ENCODE measurements around the gene EPN2. TPM values are rescaled to one million over a fixed set of nuclear protein-coding genes. Genes with fewer than 3 reads are reported as not detected.

The EPN2 gene
- total RNA-seq, 1 experiment from 2014 or later = 19.1 TPM

DNA sequence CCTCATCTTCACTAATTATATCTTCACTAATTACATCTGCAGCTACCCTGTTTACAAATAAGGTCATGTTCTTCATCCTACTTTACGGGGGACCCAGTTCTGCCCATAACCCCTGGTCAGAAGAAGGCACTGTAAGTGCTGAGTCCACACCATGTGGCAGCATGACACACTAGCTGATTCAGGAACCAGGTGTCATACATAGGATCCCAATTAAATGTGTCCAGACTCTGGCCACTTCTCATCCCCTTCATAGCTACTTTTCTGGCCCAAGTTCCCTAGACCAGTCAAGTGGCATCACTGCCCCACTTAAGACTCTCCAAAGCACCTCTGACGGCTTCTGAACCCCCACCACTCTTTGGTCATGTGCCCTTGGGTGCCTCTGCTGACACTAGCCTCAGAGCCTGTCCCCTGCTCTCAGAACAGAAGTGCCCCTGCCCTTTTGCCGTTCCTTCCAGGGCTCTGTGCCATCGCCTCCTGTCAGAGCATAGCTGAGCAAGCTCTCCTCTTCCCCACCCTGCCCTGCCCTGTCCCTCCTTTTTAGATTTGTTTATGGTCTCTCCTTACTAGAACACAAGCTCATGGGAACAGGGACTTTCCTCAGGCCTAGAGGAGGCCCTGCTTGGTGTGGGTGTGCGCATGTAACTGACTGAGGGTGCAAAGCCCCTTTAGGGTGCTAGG lies 64.2 kb downstream of the EPN2 start:
- in situ Hi-C loops (cut with HindIII; ENCODE audit: low pct_unique_long_range_greater_than_20kb, low sequenced_read_pairs) = no loop called here
- DNase-seq (ENCODE audit: low read depth) = no peak

DNA sequence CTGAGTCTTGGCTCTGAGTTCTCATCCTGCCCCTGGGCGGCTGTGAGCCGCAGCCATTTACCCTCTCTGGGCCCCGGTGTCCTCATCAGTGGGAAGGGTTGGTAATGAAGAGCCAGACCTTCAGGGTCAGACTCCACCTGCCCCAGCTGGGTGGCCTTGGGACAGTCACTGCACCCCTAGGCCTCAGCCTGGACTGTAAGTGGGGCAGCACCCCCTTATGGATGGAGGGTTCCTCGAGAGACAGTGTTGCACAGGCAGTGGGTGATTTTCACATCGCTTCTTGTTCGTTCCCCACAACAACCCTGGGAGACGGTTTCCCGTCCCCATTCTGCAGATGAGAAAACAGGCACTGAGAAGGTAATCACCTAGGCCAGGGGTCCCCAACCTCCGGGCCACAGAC lies 64.8 kb downstream of the EPN2 start:
- in situ Hi-C loops (cut with HindIII; ENCODE audit: low pct_unique_long_range_greater_than_20kb, low sequenced_read_pairs) = no loop called here
- DNase-seq (ENCODE audit: low read depth) = no peak

DNA sequence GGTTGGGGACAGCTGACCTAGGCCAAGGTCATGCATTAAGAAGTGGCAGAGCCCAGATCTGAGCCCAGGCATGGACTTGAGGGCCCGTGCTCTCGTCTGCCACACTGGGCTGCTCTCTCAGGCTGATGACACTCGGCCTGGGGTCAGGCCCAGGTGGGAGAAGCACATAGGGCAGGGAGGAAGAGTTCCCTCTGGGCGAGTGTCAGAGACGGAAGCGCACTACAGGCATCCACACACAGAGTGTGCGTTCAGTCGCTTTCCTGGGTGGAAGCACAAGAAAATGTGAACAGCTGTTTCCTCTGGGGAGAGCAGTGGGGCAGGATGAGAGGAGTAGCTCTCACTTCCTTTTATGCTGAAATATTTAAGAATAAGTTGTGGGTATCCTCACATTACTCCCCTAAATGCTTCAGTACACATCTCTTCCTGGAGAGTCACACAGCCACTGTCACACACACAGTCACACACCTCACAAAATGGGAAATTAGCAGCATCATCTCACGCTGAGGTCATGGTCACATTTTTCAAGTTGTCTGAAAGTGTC lies 65.7 kb downstream of the EPN2 start:
- in situ Hi-C loops (cut with HindIII; ENCODE audit: low pct_unique_long_range_greater_than_20kb, low sequenced_read_pairs) = no loop called here

DNA sequence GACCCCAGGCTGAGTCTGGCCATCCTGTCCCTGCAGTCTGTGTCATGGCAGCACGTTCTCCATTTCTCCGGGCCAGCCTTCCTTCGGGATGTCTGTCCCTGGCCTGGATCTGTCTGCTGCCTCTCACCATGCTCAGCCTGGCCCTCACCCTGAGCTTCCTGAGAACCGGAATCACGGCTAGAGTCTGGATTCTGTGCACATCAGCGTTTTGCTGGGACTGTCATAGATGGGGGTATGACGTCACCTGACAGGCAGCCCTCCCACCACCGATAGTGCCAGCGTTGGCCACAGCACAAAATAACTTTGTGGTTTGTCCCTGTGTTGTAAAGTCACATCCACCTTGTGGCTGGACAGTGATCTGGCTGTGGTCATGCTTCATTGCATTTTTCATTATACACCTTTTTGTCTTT lies 66.2 kb downstream of the EPN2 start:
- peak; percentile 41 for DNase-seq (ENCODE audit: low read depth)
- in situ Hi-C loops (cut with HindIII; ENCODE audit: low pct_unique_long_range_greater_than_20kb, low sequenced_read_pairs) = no loop called here

More for the DNA sequence above, 65.7 kb downstream of the EPN2 start:
- DNase-seq (ENCODE audit: low read depth) = no peak

DNA sequence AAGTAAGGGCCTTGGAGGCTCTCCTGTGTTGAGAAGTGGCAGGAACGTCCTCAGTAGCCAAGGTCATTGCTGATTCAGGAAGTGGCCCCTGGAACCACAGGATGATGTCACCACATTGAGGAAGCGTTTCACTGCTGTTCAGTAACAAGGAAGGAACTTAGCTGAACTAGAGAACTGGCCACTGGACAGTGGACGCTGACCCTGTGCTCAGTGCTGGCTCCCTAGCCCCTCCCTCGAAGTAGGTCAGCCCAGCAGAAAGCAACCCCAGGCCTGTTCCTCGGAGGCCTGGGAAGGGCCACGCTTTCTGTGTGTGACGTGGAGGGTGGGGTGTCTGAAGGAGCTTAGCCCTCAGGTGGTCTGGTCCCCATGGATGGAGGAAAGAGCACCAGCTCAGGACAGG lies 67.0 kb downstream of the EPN2 start:
- DNase-seq (ENCODE audit: low read depth) = no peak

DNA sequence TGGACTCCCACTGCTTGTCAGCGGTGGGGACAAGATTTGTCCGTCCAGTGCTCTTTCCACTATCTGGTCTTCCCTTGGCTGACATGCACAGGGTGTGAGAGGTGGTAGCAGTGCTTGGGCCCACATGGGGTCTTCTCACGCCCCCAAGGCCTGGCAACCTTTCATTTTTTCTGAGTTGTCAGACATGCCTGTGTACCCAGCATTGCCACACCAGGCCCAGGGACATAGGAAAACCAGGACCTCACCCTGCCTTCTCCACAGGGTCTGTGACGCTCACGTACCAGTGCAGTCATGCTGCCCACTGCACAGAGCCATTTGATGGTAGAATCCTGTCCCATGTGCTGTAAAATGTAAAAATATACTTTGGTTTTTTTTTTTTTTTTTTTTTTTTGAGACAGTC lies 67.6 kb downstream of the EPN2 start:
- in situ Hi-C loops (cut with HindIII; ENCODE audit: low pct_unique_long_range_greater_than_20kb, low sequenced_read_pairs) = no loop called here
- no peak for DNase-seq (ENCODE audit: low read depth)

More for the DNA sequence above, 67.0 kb downstream of the EPN2 start:
- in situ Hi-C loops (cut with HindIII; ENCODE audit: low pct_unique_long_range_greater_than_20kb, low sequenced_read_pairs) = no loop called here

DNA sequence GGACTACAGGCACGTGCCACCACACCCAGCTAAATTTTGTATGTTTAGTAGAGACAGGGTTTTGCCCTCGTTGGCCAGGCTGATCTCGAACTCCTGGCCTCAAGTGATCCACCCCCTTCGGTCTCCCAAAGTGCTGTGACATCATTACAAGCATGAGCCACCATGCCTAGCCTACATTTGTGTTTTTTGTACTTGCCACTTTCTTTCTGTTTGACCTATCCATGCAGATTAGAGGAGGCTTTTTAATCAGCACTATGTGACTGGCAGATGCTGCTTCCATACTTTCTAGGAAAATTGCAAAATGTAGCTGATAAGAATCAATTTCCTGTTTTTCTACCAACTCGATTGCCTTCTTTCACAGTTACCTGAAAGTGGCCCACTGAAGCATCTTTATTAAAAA lies 68.1 kb downstream of the EPN2 start:
- no peak for DNase-seq (ENCODE audit: low read depth)
- in situ Hi-C loops (cut with HindIII; ENCODE audit: low pct_unique_long_range_greater_than_20kb, low sequenced_read_pairs) = no loop called here

DNA sequence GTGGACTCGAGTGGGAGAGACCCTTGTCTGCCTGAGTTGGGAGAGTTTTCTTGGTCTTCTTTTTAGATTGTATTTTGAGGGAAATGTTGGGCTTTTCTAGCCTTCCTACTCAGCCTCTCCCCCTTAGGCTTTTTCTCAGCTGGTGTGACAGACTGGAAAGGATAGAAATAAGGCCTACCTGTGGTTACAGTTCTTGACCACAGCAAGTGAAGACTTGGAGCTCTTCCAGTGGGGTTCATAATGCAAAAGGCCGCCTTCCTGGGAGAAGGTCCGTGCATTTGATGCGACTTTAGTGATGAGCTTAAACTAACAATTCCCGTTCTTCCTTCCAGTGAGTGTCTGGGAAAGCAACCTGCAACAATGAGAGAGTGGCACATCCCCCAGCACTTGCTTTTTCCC lies 68.6 kb downstream of the EPN2 start:
- in situ Hi-C loops (cut with HindIII; ENCODE audit: low pct_unique_long_range_greater_than_20kb, low sequenced_read_pairs) = no loop called here
- no peak for DNase-seq (ENCODE audit: low read depth)

DNA sequence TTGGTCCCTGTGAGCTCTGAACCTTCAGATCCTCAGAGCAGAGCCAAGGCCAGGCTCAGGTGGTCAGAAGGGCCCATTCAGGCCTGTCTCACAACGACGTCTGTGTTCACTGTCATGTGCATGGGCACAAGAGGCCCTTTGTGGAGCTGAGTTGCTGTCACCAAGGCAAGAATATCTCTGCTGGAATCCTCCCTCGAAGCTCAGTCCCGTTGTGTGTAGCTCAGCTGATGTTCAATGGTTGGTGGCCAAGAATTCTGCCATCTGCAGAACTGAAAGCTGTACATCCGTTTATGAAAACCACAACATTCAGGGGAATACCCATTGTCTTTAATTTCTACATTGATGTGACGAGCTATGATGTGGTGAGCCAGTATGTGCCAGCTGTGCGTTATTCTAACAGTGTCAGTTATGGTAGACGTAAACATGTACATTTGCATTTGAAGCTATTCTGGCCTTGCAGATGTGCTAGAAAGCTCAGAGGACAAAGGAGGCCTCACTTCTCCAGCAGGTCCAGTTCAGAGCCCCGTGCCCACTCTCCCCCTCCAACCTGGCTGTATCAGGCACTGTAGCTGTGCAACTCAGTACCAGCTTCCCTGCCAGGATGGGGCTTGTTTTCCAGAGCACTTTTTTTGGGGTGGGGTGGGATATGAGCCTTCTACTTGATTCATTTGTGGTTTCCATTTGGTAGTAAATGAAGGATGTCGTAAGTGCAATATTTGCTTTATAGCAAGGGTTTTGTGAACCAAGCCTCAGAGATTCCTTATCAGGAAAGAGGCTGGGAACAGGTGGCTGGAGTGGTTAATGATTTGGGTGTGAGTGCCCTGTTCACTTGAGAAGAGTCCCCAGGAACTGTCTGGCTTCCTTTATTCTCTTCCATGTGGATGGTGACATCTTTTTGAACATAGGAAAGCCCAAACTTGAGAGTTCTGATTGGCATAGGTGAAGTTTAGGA lies 69.3 kb downstream of the EPN2 start:
- DNase-seq (ENCODE audit: low read depth) = no peak
- in situ Hi-C loops (cut with HindIII; ENCODE audit: low pct_unique_long_range_greater_than_20kb, low sequenced_read_pairs) = no loop called here

DNA sequence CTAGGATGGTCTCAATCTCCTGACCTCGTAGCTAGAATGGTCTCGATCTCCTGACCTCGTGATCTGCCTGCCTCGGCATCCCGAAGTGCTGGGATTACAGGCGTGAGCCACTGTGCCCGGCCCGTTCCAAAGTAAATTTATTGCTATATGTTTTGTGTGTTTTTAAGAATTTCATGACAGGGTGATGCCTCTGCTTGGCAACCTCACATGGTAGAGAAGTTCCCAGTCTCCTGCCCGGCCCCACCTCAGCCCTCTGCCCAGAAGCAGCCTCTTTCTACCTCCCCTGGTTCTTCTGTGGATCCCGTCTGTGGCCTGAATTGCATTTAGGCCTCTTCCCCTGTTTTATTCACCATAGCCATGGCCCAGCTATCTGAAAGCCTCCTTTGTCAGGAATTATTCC lies 70.4 kb downstream of the EPN2 start:
- DNase-seq (ENCODE audit: low read depth) = no peak
- in situ Hi-C loops (cut with HindIII; ENCODE audit: low pct_unique_long_range_greater_than_20kb, low sequenced_read_pairs) = no loop called here

DNA sequence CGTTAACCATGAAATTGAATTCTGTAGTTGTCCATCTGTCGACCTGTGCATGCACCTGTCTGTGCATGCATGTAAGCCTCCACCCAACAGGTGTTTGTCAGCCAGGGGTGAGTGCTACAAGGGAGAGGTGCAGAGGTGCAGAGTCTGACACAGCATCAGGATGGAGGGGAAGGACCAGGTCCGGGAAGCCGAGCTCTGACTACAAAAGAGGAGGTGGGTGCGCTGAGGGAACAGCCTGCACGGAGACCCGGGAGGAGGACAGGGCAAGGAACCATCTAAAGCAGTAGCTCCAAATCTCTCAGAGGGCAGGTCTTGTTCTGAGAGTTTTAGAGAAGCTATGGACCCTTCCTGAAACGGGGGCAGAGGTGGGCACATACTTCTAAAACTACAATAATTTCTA lies 71.2 kb downstream of the EPN2 start:
- in situ Hi-C loops (cut with HindIII; ENCODE audit: low pct_unique_long_range_greater_than_20kb, low sequenced_read_pairs) = no loop called here
- DNase-seq (ENCODE audit: low read depth) = no peak

DNA sequence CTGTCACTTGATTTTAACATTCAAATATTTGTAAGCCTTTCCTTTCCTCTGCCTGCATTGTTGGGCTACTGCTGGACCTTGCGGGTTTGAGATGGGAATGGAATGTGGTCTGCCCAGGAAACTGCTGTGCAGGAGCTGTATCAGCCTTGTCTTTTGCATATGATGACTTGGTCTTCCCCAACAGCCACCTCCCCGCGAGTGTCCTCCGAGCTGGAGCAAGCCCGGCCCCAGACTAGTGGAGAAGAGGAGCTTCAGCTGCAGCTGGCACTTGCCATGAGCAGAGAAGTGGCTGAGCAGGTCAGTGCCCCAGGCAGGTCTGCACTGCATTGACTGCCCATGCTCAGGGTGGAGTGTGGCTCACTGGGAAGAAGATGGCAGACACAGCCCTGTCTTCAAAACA lies 72.5 kb downstream of the EPN2 start:
- DNase-seq (ENCODE audit: low read depth) = no peak
- in situ Hi-C loops (cut with HindIII; ENCODE audit: low pct_unique_long_range_greater_than_20kb, low sequenced_read_pairs) = no loop called here

DNA sequence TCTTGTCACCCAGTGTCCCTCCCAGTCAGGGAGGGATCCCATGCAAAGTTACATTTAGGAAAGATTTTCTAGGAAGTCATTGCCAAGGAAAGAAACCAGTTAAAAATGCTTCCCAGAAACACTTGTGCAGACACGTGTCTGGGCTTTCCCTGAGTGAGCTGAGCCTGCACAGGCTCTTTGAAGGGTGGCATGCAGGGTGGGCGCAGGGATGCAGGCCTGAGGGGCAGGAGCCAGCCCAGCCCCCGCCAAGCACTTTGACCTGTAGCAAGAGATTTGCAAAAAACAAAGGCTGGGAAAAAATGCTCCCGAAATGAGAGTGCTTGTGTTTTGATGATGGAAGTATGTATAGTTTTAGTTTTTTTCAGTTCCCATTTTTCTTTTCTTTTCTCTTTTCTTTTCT lies 73.0 kb downstream of the EPN2 start:
- no peak for DNase-seq (ENCODE audit: low read depth)
- in situ Hi-C loops (cut with HindIII; ENCODE audit: low pct_unique_long_range_greater_than_20kb, low sequenced_read_pairs) = no loop called here

DNA sequence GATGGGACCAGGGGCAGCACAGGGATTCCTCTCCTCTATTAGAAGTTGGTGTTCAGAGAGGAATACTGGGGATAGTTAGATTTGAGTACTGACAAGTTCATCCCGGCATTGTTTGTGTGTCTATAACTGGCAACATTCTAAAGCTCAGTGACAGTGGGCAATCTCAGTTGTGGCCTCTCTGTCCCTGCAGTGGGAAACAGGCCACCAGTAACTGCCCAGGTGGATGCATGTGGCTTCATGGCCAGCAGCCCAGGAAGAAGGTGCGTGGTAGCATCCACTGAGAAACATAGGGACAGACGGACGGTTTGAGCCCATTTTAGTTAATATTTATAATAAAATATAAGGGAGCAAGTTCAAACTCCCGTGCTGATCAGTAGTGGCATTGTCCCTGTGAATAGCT lies 73.8 kb downstream of the EPN2 start:
- in situ Hi-C loops (cut with HindIII; ENCODE audit: low pct_unique_long_range_greater_than_20kb, low sequenced_read_pairs) = no loop called here
- no peak for DNase-seq (ENCODE audit: low read depth)

DNA sequence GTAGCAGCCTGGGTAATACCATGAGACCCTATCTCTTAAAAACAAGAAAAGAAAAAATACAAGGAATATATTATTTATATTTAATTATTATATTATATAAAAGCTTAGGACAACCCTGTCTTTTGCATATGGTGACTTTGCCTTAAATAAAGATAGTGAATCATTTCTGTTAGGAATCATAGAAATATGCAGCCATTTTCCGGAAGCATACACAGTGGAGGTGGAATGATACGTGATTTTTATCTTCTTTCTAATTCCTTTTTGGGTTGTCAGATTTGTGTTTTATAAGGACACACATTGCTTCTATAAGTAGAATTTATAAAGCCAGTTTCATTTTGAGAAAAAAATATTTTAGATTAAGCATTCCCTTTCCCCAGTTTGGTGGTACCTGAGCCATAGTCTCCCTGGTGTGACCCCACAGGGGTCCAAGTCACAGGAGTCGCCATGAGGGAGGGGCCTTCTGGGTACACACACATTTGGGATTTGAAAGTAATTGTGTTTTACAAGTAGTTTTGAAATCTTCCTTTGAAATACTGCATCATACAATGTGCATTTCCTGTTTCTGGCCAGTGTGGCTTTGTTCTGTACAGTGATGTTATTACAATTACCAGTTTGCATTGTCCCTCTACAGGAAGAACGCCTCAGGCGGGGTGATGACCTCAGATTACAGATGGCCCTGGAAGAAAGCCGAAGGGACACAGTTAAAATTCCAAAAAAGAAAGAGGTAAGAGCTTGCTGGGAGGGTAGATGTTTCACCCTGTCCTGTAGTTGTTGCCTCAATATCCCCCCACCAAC lies 74.5 kb downstream of the EPN2 start:
- no peak for DNase-seq (ENCODE audit: low read depth)

DNA sequence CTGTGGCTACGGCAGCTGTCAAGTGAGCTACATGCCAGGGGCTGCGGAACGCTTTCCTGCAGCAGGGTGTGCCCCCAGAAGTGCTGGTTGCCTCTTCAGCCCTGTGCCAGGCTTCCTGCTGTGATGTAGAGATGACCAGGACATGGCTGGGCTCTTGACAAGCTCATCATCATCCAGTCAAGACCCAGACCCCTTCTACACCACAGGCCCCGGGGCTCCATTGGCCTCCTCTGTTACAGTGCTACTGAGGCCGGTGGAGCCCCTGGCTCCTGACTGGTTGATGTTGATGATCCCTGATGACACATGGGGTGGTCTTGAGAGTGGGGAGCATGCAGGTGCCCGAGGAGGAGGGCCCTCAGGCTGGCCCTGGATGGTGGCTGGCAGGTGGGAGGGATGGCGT lies 75.2 kb downstream of the EPN2 start:
- in situ Hi-C loops (cut with HindIII; ENCODE audit: low pct_unique_long_range_greater_than_20kb, low sequenced_read_pairs) = no loop called here
- no peak for DNase-seq (ENCODE audit: low read depth)

More for the DNA sequence above, 74.5 kb downstream of the EPN2 start:
- in situ Hi-C loops (cut with HindIII; ENCODE audit: low pct_unique_long_range_greater_than_20kb, low sequenced_read_pairs) = no loop called here

DNA sequence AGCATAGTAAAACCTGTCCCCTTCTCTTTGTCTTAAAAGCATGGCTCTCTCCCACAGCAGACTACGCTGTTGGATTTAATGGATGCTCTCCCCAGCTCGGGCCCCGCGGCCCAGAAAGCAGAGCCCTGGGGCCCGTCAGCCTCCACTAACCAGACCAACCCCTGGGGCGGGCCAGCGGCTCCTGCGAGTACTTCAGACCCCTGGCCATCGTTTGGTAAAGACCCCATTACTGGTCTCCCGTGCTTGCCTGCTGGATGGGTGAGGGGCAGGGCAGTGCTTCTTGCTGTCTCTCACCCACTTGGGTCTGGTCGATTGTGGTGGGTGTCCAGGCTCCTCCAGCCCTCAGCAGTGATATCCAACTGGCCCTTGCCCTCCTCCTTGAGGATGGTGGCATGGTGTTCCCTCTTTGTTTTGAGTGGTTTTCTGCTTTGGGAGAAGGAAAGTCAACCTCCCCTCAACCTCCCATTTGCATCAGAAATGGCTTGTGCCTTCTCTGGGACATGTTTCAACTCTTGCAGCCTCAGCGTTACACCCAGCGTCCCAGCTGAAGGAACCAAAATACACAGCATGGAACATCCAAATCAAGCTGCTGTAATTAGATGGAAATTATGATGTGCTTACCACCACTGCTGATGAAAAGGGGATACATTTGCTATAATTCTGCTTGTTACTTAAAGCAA lies 76.0 kb downstream of the EPN2 start:
- in situ Hi-C loops (cut with HindIII; ENCODE audit: low pct_unique_long_range_greater_than_20kb, low sequenced_read_pairs) = no loop called here
- DNase-seq (ENCODE audit: low read depth) = no peak

Data from Caki2 (cell line).